ENCODE measurements around the gene JPH3.

GRCh38 chr16:87703835-87704375, 101.6 kb downstream of the JPH3 start:
- TF ChIP-seq POLR2A (IDR thresholded peaks at IDR 0.05) = no peak
- no peak for TF ChIP-seq POLR2AphosphoS5 (IDR thresholded peaks at IDR 0.05)
- TF ChIP-seq CTCF (IDR thresholded peaks at IDR 0.05) = no peak
- TF ChIP-seq EP300 (IDR thresholded peaks at IDR 0.05) = no peak
